Hematopoietic multipotent progenitor cell treated with erythropoietin and hydrocortisone succinate and interleukin-3 and kit ligand, for 6 days (in vitro differentiated cells): Measurements from ENCODE around the gene PRAMEF26.
"Not testable (repeated sequence)": the region's sequence is repeated elsewhere in the genome, so short reads cannot be mapped to it uniquely, and the experiment has no call there.

Source experiments
- DNase-seq: peaks from one replicate; pipeline ENCODE4 v3.0.0-alpha.2; 2015

PRAMEF26 gene

GRCh38 chr1:13155909-13156308 lies at the start of gene PRAMEF26:
Gene PRAMEF26, minus strand, starts transcription at chr1:13156009. Its CDS starts 2,914 bp downstream, at chr1:13153095.
- DNase-seq: not testable (repeated sequence)

GRCh38 chr1:13201309-13201708 lies 45.5 kb upstream of the PRAMEF26 start, which contains the start of gene PRAMEF13:
Gene PRAMEF13, minus strand, starts transcription at chr1:13201409. Its CDS starts 1,820 bp downstream, at chr1:13199589.
- not testable (repeated sequence) for DNase-seq

- DNase-seq: not testable (repeated sequence)
Measured at GRCh38 chr1:13171548-13171947, 15.7 kb upstream of the PRAMEF26 start, which contains the start of gene PRAMEF9. Gene PRAMEF9, plus strand, starts transcription at chr1:13171848. Its CDS starts 3,433 bp downstream, at chr1:13175281.

- DNase-seq: not testable (repeated sequence)
Measured at GRCh38 chr1:13165531-13165930, 9.7 kb upstream of the PRAMEF26 start, which contains the start of gene HNRNPCL4. Gene HNRNPCL4, minus strand, starts transcription at chr1:13165631. Its CDS starts 164 bp downstream, at chr1:13165467.

- DNase-seq: not testable (repeated sequence)
Measured at GRCh38 chr1:13116754-13117153, 39.1 kb downstream of the PRAMEF26 start, which contains the start of gene HNRNPCL2. Gene HNRNPCL2, minus strand, starts transcription at chr1:13116854. Its CDS starts 454 bp downstream, at chr1:13116400.
